ENCODE results near the gene SUSD4. TPM values are rescaled to one million over a fixed set of nuclear protein-coding genes. Genes with fewer than 3 reads are reported as not detected.

SUSD4 gene
- under 0.01 TPM in 2 replicates for total RNA-seq

DNA sequence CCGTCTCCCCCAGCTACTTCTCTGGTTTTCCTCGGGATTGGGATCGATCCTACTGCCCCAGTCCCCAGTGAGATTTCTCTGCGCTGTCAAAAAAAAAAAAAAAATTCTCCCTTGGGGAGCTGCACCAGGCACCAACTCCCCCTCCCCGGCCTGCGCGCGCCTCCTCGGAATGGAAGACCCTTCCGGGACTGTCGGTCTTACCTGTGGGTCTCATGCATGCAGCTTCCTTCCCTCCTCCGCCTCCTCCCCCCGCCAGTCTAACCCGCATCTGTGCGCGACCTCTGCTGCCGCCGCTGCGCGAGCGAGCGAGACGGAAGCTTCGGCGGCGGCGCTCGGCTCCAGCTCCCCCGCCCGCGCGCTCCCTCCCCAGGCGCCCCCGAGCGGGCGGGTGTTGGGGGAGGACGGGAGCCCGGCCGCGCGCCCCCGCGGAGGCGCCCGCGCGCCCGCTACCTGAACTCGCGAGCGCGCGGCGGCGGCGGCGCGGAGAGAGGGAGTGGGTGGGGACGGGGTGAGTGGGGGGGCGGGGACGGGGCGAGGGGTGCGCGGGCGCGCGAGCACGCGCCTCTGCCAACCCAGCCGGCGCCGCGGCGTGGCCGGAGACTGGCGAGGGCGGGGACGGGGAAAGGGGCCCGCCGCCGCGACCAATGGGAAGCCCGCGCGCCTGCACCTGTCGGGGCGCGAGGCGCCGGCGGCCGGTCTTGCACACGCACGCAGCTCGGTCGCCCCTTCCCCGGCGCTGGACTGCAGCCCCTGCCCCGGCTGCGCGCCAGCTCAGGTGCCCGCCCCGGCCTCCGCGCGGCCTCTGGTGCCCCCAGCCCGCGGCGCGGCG lies at the start of gene SUSD4:
Gene SUSD4, minus strand, starts transcription at position 321 of the 829 bp plus-strand sequence. CDS start 751 bp downstream, outside the sequence.

DNA sequence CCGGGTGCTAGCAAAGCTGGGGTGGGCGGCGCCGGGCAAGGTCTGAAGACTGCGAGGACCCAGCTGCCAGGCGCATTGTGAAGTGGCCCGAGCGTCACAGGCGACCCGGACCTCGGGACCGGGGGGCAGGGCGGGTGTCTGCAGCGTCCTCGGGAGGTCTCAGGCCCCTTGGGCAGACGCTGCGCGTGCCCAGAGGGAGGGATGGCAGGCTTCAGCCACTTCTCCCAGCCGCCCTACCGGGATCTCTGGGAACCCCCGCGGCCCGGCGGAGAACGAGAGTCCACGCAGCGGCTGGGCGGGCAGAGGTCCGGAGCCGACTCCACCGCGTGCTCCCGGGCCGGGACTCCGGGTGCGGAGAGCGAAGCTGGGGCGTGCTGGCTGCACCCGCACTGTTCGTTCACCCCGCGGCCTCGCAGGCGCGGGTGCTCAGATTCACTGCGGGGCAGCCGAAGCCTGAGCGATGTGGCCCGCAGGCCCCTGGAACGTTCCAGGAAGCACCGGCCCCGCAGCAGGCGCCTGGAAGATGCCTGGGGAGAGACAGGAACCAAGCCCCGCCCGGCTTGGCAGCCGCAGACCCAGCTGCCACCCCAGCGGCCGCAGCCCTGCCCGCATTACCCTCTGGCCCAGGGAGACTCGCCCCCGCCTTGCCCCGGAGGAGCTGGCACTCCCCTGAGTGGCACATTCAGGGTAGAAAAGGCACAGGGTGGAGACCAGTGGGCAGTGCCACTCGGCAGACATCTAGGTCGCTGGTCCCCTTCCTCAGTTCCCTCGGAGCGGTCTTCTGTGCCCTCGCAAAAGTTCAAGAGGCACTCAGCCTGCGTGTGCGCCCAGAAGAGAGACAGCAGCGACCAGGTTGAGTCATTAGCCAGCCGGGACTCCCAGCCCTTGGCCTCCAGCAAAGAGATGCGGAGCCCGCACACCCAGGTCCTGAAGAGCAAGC lies 29.6 kb upstream of the SUSD4 start, which contains the start of gene CCDC185:
Gene CCDC185, plus strand, starts transcription at position 141 of the 940 bp plus-strand sequence. Its CDS starts 61 bp downstream, at position 202.

Other genes starting within 250 kb of the SUSD4 start
- gene TLR5, start 220.9 kb downstream of the SUSD4 start, total RNA-seq: 0.28 and 0.58 TPM in 2 replicates
- gene CCDC185, start 29.2 kb upstream of the SUSD4 start, total RNA-seq: under 0.01 TPM in 1 of 2 replicates, not detected in the other